Glutamatergic neuron (in vitro differentiated cells): Measurements from ENCODE around the gene NANOS2. TPM values are rescaled to one million over a fixed set of nuclear protein-coding genes. Genes with fewer than 3 reads are reported as not detected.

Experiments used
- DNase-seq: peaks from one replicate; pipeline ENCODE4 v3.0.0; 2022
- H3K27ac Mint-ChIP-seq: one replicate; pipeline ENCODE4 v1.8.0; 2020; ENCODE audit warnings: mild to moderate bottlenecking, mixed read lengths, inconsistent platforms; ENCODE audit not compliant: unreplicated experiment
- H3K27me3 Mint-ChIP-seq: one replicate; pipeline ENCODE4 v1.8.0; 2020; ENCODE audit warnings: mild to moderate bottlenecking, moderate library complexity, mixed read lengths, inconsistent platforms; ENCODE audit not compliant: unreplicated experiment
- H3K36me3 Mint-ChIP-seq: one replicate; pipeline ENCODE4 v1.8.0; 2020; ENCODE audit warnings: mild to moderate bottlenecking, mixed read lengths, inconsistent platforms; ENCODE audit not compliant: unreplicated experiment
- H3K4me1 Mint-ChIP-seq: one replicate; pipeline ENCODE4 v1.8.0; 2020; ENCODE audit warnings: mild to moderate bottlenecking, low read depth, mixed read lengths, inconsistent platforms; ENCODE audit not compliant: unreplicated experiment
- H3K4me3 Mint-ChIP-seq: one replicate; pipeline ENCODE4 v1.8.0; 2020; ENCODE audit warnings: mild to moderate bottlenecking, mixed read lengths, inconsistent platforms; ENCODE audit not compliant: unreplicated experiment
- H3K9me3 Mint-ChIP-seq: one replicate; pipeline ENCODE4 v1.8.0; 2020; ENCODE audit warnings: mild to moderate bottlenecking, moderate library complexity, mixed read lengths, inconsistent platforms; ENCODE audit not compliant: unreplicated experiment
- total RNA-seq: library from RNA; stranded (reverse); fragmentation: NEBNext Ultra II Directional; extraction: Animal tissue kit (Norgen Biotek cat#: 25700); gene quantifications from one replicate; pipeline ENCODE4 v1.2.1, GENCODE V29; 2021; ENCODE audit not compliant: unreplicated experiment
- TF ChIP-seq, protein P1 (sequence below): fragments of 200-600 bp; sonication (generic); IDR thresholded peaks from one replicate; pipeline ENCODE4 v1.5.0; 2021; ENCODE audit not compliant: partially characterized antibody, unreplicated experiment

NANOS2 gene
- total RNA-seq, 1 donor from 2014 or later: not detected

- Mint-ChIP-seq H3K9me3 (peaks cover 2% of the 10 kb centered on the region), H3K27me3 (peaks cover 6% of the 10 kb centered on the region), H3K4me1 (peaks cover 3% of the 10 kb centered on the region)
These were observed 5.9 kb upstream of the NANOS2 start for GRCh38 chr19:45920458-45920857.

GRCh38 chr19:45919678-45920077 is 5.1 kb upstream of the NANOS2 start:
- Mint-ChIP-seq H3K36me3 (no peaks in the 10 kb centered on the region), H3K4me1 (peaks cover 3% of the 10 kb centered on the region), H3K4me3 (no peak overlapping the region), H3K9me3 (peaks cover 2% of the 10 kb centered on the region), H3K27ac (no peak overlapping the region), H3K27me3 (peaks cover 6% of the 10 kb centered on the region)
- no peak for DNase-seq
- TF ChIP-seq, protein P1, sequence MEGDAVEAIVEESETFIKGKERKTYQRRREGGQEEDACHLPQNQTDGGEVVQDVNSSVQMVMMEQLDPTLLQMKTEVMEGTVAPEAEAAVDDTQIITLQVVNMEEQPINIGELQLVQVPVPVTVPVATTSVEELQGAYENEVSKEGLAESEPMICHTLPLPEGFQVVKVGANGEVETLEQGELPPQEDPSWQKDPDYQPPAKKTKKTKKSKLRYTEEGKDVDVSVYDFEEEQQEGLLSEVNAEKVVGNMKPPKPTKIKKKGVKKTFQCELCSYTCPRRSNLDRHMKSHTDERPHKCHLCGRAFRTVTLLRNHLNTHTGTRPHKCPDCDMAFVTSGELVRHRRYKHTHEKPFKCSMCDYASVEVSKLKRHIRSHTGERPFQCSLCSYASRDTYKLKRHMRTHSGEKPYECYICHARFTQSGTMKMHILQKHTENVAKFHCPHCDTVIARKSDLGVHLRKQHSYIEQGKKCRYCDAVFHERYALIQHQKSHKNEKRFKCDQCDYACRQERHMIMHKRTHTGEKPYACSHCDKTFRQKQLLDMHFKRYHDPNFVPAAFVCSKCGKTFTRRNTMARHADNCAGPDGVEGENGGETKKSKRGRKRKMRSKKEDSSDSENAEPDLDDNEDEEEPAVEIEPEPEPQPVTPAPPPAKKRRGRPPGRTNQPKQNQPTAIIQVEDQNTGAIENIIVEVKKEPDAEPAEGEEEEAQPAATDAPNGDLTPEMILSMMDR: no peak

More at GRCh38 chr19:45920458-45920857, 5.9 kb upstream of the NANOS2 start:
- Mint-ChIP-seq H3K27ac (no peak overlapping the region), H3K4me3 (no peak overlapping the region), H3K36me3 (no peaks in the 10 kb centered on the region)
- TF ChIP-seq, protein P1: no peak
- DNase-seq: no peak

DNA sequence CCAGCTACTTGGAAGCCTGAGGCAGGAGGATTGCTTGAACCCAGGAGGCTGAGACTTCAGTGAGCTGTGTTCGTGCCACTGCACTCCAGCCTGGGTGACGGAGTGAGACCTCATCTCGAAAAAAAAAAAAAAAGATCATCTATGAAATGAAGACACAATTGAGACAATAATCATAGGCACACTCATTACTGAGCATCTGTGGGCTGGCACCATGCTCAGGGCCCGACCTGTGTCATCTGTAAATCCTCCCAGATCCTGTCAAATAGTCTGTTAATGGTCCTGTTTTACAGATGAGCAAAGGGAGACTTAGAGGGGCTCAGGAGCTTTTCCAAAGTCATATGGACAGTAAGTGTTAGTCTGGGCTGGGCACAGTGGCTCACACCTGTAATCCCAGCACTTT is 4.1 kb upstream of the NANOS2 start:
- peaks cover 2% of the 10 kb centered on the region for H3K9me3 Mint-ChIP-seq
- no peak for DNase-seq
- H3K27me3 Mint-ChIP-seq: peaks cover 6% of the 10 kb centered on the region
- TF ChIP-seq, protein P1: no peak
- no peak overlapping the region for H3K4me3 Mint-ChIP-seq
- H3K36me3 Mint-ChIP-seq: no peaks in the 10 kb centered on the region
- no peak overlapping the region for H3K27ac Mint-ChIP-seq
- H3K4me1 Mint-ChIP-seq: peaks cover 3% of the 10 kb centered on the region

GRCh38 chr19:45917421-45918091 is 3.0 kb upstream of the NANOS2 start:
- peaks cover 3% of the 10 kb centered on the region for H3K4me1 Mint-ChIP-seq
- no peaks in the 10 kb centered on the region for H3K36me3 Mint-ChIP-seq

DNA sequence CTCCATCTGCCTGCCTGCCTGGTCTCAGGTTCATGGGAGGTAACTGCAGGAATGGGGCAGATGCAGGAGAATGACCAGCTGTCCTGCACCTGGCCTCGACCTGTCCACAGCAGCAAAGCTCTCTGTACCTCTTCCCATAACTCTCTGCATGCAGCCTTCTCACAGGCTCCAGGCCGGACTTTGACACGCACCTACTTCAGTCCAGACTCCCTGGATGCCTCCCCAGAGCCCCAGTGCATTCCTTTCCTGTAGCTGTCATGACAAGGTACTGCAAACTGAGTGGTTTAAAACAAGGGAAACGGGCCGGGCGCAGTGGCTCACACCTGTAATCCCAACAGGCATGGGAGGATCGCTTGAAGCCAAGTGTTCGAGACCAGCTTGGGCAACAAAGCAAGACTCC is 3.3 kb downstream of the NANOS2 start:
- TF ChIP-seq, protein P1: no peak

More at GRCh38 chr19:45917421-45918091, 3.0 kb upstream of the NANOS2 start:
- Mint-ChIP-seq H3K9me3 (peaks cover 5% of the 10 kb centered on the region), H3K4me3 (no peak overlapping the region), H3K27ac (no peak overlapping the region), H3K27me3 (peaks cover 8% of the 10 kb centered on the region)
- TF ChIP-seq, protein P1: no peak
- no peak for DNase-seq

More for the DNA sequence above, 3.3 kb downstream of the NANOS2 start:
- Mint-ChIP-seq H3K27me3 (peaks cover 5% of the 10 kb centered on the region), H3K4me1 (no peaks in the 10 kb centered on the region), H3K27ac (no peak overlapping the region), H3K4me3 (no peak overlapping the region), H3K36me3 (no peaks in the 10 kb centered on the region), H3K9me3 (peaks cover 5% of the 10 kb centered on the region)
- DNase-seq: no peak
